HPDE6-E6E7 (cell line): ENCODE measurements around the gene RBM12.

Experiments
- DNase-seq: peaks from one replicate; pipeline ENCODE4 v3.0.0; 2011; ENCODE audit warnings: missing footprints; ENCODE audit errors: extremely low spot score

RBM12 gene

DNA sequence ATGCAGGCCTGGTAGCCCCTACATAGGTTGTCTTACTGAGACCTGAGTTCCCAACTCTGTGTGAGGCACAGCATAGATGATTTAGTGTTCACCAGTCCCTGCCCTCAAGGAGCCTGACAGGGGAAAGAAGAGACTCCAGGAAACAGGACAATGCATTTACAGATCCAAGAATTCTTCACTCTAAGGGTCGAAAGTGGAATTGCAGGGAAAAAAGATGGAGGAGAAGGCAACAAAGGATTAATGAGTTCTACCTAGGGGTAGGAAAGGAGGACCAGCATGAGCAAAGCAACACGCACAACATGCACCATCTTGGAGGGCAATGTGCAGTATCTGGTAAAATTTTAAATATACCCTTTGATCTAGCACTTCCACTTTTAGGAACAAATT lies 43.1 kb downstream of the RBM12 start:
- no peak for DNase-seq

DNA sequence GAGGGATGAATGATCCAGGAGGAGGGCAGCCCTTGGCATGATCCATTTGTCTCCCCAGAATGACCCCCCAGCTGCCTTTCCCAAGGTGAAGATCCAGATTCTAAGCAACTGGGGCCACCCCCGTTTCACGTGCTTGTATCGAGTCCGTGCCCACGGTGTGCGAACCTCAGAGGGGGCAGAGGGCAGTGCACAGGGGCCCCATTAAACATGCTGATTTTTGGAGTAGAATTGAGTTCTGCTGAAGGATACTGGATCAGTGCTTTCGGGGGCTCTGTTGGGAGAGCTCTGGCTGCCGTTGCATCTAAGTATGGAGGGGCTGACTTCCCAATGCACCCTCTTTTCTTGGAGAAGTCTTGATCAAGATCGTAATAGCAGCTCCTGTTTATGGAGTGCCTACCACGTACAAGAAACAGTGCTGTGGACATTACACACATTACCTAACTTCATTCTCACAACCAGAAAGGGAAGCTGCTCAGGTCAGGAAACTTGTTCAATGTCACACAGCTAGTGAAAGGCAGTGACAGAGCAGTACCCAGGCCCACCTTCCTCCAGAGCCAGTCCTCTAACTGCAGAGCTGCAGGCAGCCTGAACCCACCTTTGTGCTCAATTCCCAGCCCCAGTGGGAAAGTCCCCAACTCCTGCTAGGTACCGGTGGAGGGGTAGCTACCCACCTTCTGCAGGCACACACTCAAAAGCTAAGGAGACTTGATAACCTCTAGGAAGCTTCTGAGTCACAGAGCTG lies 43.7 kb downstream of the RBM12 start:
- no peak for DNase-seq

GRCh38 chr20:35619196-35620095 lies 45.3 kb downstream of the RBM12 start:
- peak; percentile 99 for DNase-seq

DNA sequence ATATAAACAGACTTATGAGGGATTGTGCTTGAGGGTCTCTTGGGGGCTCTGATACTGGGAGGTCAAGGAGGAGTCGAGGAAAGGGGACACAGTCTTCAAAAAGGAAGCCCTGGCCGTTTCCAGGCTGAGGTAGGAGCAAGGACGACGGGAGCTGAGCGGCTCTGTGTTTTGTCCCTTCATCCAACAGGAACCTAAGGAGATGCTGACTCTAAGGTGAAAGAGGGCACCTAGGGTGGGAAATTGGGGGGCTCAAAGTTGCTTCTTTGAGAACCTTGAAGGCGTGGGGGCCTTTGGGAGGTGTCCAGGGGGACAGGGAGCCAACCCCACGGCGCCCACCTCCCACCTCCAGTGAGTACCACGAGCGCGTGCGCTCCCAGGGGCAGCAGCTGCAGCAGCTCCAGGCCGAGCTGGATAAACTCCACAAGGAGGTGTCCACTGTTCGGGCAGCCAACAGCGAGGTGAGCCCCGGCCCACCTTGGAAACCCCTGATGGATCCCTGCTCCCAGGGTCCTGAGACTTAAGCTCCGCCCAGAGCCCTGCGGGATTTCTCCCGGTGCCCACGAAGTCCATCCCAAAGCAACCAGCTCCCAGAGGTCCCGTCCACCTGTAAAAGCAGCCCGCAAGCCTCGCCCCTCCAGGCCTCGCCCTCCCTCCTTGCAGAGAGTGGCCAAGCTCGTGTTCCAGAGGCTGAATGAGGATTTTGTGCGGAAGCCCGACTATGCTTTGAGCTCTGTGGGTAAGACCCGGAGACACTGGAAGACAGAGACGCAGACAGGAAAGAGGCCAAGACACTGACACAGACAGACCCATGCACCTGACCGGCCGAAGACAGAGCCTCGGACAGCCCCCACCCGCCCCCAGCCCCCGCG lies 46.2 kb downstream of the RBM12 start:
- peak; percentile 77 for DNase-seq

DNA sequence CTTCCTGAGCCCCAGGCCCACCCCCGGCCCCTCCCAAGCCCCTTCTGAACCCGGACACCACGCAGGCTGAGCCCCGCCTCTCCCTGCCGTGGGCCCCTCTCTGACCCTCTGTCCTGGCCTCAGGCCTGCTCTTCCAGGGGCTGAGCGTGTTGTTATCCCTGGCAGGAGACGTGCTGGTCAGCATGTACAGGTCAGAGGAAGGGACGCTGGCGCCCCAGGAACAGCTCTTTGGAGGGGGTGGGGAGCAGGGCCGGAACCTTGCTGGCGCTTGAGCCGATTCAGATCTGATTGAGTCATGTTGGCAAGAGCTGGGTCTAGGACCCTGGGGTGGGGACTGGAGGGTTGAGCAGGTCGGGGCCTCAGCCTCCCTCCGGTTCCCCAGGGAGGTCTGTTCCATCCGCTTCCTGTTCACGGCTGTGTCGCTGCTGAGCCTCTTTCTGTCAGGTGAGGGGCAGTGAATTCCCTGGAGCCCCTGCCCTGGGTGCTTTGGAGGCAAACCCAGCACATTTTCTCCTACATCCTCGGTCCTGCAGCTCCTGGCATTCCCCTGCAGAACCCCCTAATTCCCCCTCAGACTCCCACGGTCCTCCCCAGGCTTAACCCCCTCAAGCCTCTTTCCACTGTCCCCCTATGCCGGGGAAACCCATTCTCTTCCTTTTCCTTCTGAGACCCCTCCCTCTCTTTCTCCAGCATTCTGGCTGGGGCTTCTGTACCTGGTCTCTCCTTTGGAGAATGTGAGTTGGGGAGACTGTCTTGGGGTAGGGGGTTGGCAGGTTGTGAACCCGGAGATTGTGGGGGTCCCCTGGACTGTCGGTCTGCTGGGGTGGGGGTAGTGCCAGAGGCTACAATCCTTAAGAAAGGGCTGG lies 47.1 kb downstream of the RBM12 start:
- DNase-seq: peak; percentile 94

DNA sequence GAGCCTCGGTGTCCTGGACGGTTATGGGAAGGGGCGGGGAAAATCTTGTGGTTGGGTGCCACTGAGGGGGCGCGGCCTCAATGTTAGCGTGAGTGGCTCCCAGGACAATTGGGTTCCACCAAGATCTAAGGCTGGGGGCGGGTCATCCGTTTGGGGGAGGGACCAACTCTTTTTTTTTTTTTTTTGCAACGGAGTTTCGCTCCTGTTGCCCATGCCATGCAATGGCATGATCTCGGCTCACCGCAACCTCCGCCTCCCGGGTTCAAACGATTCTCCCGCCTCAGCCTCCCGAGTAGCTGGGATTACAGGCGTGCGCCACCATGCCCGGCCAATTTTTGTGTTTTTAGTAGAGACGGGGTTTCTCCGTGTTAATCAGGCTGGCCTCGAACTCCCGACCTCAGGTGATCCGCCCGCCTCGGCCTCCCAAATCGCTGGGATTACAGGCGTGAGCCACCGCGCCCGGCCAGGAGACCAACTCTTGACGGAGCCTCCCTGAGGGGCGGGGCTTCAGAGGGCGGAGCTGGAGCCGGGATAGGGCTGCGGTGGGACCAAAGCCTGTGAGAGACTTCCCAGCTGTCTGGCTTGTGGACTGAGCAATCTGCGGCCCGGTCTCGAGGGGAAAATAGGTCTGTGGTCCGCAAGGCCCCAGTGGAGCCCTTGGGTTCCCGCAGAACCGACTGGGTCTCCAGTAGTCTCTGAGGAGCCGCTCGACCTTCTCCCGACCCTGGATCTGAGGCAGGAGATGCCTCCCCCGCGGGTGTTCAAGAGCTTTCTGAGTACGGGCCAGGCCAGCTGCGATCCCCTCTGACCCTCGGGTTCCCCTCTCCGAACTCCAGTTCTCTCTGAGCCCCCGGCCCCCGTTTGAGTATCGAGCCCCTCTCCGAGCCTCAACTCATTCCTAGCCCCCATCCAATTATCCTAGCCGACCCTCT lies 48.0 kb downstream of the RBM12 start:
- DNase-seq: peak; percentile 87

GRCh38 chr20:35615667-35616464 lies 48.8 kb downstream of the RBM12 start, which contains the start of gene SPAG4:
Gene SPAG4, plus strand, starts transcription at chr20:35615829. Its CDS starts 175 bp downstream, at chr20:35616004.
- peak; percentile 100 for DNase-seq

DNA sequence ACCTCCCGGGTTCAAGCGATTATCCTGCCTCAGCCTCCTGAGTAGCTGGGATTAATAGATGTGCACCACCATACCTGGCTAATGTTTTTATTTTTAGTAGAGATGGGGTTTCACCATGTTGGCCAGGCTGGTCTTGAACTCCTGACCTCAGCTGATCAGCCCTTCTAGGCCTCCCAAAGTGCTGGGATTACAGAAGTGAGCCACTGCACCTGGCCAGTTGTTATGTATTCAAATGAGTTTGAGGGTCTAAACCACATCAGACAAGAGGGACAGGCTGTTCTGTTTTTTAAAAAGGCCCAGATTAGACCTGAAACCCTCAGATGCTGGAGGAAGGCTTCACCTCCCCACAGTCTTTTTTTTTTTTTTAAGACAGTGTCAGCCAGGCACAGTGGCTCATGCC lies 53.2 kb downstream of the RBM12 start:
- no peak for DNase-seq

- no peak for DNase-seq
Observed at GRCh38 chr20:35610833-35611427, 53.8 kb downstream of the RBM12 start.

GRCh38 chr20:35607003-35607735 lies 57.5 kb downstream of the RBM12 start:
- peak; percentile 96 for DNase-seq

- DNase-seq: no peak
Observed at GRCh38 chr20:35606127-35606526, 58.6 kb downstream of the RBM12 start.

- no peak for DNase-seq
Observed at GRCh38 chr20:35604449-35604747, 60.3 kb downstream of the RBM12 start.

DNA sequence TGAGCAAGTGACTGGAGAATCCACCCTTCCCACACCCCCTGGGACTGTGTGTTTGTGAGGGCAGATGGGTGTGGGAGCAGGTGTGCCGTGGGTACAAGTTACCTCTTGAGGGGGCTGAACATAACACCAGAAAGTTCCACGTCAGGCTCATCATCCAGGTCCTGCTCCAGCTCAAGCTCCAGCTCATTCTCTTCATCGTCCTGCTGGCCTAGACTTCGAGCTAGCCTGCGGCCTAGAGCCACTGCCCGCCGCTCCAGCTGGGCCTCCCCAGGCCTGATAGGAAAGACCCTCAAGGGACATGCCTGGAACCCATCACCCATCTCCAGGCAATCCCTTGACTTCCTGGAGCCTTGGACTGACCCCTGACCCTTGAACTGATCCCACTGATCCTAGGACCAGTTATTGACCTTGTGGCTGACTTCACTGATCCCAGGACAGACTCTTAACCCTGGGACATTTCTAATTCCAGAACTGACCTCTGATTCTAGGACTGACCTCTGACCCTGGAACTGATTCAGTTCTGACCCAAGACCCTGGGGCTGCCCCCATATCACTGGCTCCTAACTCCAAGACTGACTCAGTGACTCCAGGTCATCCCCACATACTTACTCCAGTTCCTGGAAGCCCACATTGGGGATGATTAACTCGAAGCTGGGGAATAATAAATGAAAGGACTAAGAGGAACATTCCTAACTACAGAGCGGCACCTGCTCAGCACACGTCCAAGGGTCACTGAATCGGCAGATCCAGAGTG lies 60.8 kb downstream of the RBM12 start:
- DNase-seq: no peak

DNA sequence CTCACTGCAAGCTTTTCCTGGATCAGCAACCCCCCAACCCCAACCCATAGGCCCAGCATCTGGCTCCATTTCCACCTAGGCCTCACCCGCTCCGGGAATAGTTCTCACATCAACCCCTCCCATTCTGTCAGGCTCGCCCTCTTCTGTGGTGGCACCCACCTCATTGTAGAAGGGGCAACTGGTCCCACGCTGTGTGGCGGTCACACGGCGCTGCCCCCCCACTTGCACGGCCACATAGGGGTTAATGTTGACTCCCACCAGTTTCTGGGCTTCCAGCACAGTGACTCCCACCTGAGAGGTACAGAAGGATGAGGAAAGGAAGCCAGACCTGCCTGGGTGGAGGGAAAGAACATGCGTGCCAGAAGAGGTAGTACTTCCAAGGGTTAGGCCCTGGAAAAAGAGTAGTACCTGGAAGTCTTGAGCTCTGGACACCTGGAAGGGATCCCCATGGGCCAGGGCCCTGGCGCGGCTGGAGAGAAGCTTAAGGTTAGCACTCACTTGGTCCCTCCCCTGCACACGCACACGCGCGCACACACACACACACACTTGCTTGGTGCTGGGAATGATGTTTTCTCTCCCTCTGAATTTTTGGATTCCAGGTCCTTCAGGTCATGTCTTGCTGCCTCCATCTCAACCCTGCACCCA lies 61.7 kb downstream of the RBM12 start:
- DNase-seq: no peak

DNA sequence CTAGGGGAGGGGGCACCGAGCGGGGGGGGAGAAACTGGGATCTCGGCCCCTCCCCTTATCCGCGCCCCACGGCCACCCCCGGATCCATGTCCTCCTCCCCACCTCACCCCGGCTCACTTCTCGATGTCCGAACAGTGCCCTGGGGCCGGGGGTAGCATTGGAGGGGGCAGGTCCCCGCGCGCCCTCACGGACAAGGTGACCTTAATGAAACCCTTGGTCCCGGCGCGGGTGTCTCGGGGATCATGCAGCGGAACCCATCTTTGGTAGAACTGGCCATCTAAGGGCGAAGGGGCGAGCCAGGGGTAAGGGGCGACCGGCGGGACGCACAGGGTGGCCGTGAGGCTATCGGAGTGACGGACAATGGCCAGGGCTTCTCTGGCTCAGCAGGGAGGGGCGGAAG lies 62.7 kb downstream of the RBM12 start:
- no peak for DNase-seq

DNA sequence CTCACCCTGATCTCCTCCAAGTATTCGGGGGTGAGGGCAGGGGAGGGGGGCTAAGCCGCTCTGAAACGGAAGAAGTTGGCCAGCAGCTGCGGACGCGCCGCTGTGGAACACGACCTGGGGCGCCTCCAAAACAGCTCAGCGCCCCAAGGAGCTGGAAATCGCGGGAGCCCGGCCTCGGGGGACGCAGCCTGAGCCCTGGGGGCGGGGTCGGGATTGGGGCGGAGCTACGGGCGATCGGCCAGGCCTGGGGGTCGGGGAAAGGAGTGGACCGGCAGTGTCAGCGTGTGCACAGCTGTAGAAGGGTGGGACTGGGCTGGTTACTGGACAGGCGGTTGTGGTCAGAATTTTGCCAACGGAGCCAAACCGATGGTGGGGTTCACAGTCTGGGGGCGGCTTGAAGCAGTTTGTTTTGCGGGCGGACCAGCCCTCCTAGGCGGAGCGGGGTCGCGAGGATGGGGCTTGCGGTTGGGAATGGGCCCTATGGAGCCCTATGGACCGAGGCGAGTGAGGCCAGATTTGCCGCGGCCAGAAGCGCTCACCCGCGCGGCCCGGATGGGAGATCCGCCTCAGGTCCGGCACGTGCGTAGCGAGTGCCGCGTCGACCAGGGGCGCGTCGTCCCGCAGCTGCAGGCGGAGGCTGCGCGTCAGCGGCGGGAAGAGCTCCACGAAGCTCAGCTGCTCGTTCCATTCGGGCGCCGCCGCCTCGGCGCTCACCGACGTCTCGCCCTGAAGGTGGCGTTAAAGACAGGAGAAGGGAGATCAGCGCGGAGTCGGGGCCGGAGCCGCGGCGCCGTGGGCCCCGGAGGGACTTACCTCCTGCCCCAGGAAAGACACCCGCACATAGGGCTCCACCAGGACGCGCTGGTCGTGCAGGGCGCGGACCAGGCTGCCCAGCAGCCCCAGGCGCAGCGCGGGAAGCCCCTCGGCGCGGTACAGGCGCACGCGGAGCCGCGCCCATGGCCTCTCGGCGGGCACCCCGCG lies 63.4 kb downstream of the RBM12 start:
- peak; percentile 94 for DNase-seq
